Medulla oblongata (tissue), 1 donor: ENCODE results near the gene LRIG1.
"Not testable (repeated sequence)": the region's sequence is repeated elsewhere in the genome, so short reads cannot be mapped to it uniquely, and the experiment has no call there.

Experiments used
- DNase-seq: peaks from one replicate; pipeline ENCODE4 v3.0.0-alpha.2; 2015; ENCODE audit errors: extremely low spot score

Gene LRIG1

GRCh38 chr3:66421144-66421543, 79.7 kb downstream of the LRIG1 start:
- not testable (repeated sequence) for DNase-seq

- DNase-seq, result no peak
Observed at GRCh38 chr3:66419036-66419435, 81.8 kb downstream of the LRIG1 start.

DNA sequence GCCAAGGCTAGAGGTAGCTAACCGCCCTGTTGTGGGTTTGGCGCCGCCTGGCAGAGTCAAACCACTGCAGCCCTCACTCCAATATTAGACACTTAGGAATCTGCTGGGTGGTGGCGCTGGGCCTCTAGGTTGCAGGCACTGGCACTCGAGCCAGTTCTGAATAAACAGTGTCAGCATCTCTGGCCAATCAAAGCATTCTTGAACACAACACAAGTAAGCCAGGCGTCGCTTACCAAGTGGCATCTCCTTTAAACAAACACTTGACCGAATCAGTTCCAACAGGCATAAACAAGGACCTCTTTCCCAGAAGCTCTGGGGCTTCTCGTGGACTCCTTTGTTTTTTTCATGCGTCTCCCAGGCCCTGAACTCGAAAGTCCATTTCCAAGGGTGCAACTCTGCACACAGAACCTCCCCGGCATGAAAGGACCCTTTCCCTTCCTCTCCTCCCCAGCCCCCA, 82.3 kb downstream of the LRIG1 start:
- DNase-seq, result peak; percentile 91

- no peak for DNase-seq
Observed at GRCh38 chr3:66416556-66417304, 84.1 kb downstream of the LRIG1 start.

DNA sequence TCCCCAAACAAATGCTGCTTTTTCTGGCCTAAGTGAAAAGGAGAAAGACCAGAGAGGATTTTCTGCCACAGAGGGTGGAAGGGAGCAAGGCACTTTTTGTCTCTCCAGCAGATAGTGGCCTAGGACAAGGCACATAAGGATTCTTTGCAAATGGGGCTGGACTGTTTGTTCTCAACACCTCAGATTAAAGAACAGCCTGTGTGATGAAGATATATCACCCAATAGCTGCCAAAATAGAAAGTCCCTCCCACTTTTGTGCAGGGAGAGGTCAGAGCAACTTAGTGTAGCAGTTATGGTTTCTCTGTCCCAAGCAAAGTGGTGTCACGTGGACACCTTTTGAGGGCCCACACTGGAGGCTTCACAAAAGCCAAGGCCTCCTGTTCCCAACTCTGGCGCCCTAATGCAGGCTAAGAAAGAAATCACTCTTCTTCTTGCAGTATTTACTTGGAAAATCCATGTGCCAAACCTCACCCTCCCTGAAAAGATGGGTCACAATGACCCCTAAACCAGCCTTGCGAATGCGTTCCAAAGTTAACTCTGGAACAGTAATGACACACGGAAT, 84.9 kb downstream of the LRIG1 start:
- no peak for DNase-seq

DNA sequence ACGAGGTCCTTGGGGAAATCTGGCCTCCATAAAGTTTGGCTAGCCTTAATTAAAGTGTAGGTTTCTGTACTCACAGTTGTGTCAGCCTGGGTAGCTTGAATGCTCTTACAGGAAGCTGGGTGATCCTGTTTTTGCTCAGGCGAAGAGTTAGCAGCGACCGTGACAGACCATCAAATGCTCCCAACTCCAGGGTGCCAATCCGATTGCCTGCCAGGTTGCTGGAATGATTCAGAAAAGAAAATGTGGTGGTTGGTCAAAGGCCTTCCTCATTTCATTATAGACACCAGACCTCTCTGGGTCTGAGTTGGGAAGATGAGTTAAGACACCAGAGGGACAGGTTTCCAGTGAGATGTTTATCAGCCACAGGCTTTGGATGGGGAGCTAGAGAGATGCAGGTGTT, 86.0 kb downstream of the LRIG1 start:
- DNase-seq, result no peak

- no peak for DNase-seq
Observed at GRCh38 chr3:66413151-66413751, 87.6 kb downstream of the LRIG1 start.

DNA sequence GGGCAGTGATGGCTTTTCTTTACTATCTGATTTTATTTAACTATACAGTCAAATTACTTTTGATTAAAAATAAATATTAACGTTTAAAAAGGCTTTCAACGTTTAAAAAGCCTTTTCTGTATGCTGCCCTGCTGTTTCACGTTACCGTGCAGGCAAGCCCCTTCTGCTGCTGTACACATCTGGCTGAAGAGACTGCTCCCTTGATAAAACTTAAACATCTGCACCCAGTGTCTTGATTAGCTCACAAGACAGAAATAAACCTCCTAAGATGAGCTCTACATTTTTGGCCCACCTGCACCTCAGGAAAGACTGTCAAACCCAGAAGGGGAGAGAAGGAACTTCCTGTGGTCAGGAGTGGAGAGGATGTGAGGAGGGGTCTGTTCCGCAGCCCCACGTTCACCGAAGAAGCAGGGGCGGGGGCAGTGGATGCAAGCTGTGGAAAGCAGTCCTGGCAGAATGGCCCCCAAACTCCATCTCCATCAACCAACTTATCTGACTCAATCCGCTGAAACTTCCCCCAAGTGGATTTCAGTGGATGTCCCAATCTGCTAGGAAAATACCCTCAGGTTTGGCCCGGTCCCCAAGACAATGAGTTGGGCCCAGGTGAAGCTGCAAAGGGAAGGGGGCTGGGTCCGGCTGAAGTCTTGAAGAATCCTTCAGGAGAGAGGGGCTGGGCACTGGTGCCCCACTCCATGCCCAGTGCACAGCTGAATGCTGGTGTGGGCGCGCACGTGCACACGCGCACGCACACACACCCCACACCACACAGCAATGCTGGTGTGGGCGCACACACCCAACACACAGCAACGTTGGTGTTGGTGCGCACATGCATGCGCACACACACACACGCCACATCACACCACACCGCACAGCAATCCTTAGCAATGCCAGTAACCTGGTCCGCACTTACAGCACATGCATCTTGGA, 88.6 kb downstream of the LRIG1 start:
- no peak for DNase-seq

GRCh38 chr3:66411474-66411873, 89.3 kb downstream of the LRIG1 start:
- DNase-seq, result no peak

- no peak for DNase-seq
Observed at GRCh38 chr3:66410976-66411375, 89.8 kb downstream of the LRIG1 start.

DNA sequence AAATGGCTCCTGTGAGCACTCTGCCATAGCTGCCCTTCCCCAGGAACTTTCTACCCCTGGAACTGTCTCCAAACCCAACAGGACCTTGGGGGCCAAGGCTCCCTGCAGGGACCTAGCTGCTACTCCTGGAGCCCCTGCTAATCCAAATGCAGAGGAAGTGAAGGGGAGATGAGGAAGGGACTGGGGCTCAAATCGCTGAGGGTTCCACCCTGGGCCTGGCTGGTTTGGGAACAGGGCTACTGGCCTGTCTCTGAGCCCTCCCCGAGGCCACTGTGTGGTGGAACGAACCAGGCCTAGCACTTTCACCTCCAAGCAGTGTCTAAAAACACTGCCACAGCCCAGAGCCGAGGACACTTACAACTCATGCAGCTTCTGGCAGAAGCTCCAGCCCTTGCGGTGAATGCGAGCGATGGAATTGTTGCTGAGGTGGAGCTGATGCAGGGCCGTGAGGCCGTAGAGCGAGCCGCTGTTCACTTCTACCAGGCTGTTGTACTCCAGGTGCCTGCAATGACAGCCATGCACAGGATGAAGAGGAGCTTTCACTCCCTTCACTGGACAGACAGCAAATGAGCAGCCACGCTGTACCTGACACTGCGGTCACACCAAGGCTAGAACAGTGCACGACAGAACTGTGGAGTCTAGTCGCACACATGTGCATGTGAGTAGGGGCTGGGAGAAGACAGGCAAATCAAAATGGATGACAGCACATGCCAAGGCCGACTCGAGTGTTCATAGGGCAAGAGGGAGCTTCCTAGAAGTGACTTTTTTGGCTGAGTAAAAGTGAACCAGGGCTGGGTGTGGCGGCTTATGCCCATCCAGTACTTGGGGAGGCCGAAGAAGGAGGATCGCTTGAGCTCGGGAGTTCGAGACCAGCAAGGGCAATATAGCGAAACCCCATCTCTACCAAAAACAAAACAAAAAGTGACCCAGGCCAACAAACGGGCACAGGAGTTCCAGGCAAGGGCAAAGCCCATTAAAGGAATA, 90.8 kb downstream of the LRIG1 start:
- DNase-seq, result no peak

- peak; percentile 81 for DNase-seq
Observed at GRCh38 chr3:66407611-66408218, 93.1 kb downstream of the LRIG1 start.

- DNase-seq, result no peak
Observed at GRCh38 chr3:66406831-66407610, 93.8 kb downstream of the LRIG1 start.

- DNase-seq, result peak; percentile 82
Observed at GRCh38 chr3:66406163-66406562, 94.7 kb downstream of the LRIG1 start.

GRCh38 chr3:66405701-66406091, 95.1 kb downstream of the LRIG1 start:
- DNase-seq, result peak; percentile 63

- no peak for DNase-seq
Observed at GRCh38 chr3:66404903-66405700, 95.7 kb downstream of the LRIG1 start.

GRCh38 chr3:66404197-66404596, 96.6 kb downstream of the LRIG1 start:
- no peak for DNase-seq

GRCh38 chr3:66403323-66403990, 97.4 kb downstream of the LRIG1 start:
- DNase-seq, result no peak
